K562 (cell line): ENCODE measurements around the gene CSMD2. TPM values are rescaled to one million over a fixed set of nuclear protein-coding genes. Genes with fewer than 3 reads are reported as not detected.

Source experiments
- ATAC-seq: fragments of 200-7000 bp; cut with Tn5 transposase; 3 replicates; pipeline ENCODE4 v1.9.1; 2020; ENCODE audit warnings: moderate library complexity
- BruUV-seq: library from RNA; stranded (reverse); fragments of 400-500 nt; replicated peaks from 2 replicates; lab custom pipeline; 2021; lab: Mats Ljungman, UMichigan
- CTCF ChIA-PET: fragments of 300-600 bp; formaldehyde crosslinking; extraction: SDS; loops from one replicate; lab custom pipeline; 2021; ENCODE audit warnings: low intra/inter-chr PET ratio; lab: Yijun Ruan, JAX
- POLR2A ChIA-PET: fragments of 300-600, 350-650 bp; sonication (Branson Sonifier 250); formaldehyde crosslinking; extraction: SDS; loops from one replicate; lab custom pipeline; 2021; ENCODE audit warnings: antibody characterized with exemption, inconsistent platforms; lab: Yijun Ruan, JAX
- DNase-seq, 4 experiments: peaks; one replicate each; pipeline versions ENCODE4 v3.0.0 to v3.0.0-alpha.2; 2011 to 2018; ENCODE audit warnings: low spot score in 3 of 4, mixed read lengths in 3 of 4; ENCODE audit errors: extremely low read depth in 1 of 4
- FAIRE-seq: peaks from 2 replicates; lab custom pipeline; 2011; peaks lifted over from hg19 to GRCh38; lab: Jason Lieb, UNC
- H2AFZ ChIP-seq: 2 replicates; pipeline ENCODE4 v1.6.0; 2011; ENCODE audit warnings: low read depth, low read length, control low read depth, inconsistent platforms
- H3K27ac ChIP-seq: fragments of 200-600 bp; 3 replicates; pipeline ENCODE4 v1.8.0; 2011; ENCODE audit warnings: low read depth, mild to moderate bottlenecking, control low read depth, inconsistent platforms, low read length, moderate library complexity, mixed read lengths; ENCODE audit errors: extremely low read depth
- H3K27me3 ChIP-seq, 2 experiments: fragments of 300-600 bp in 1 of 2; 2 replicates in 1 of 2; 3 replicates in 1 of 2; pipeline versions ENCODE4 v1.6.0 to v1.8.0; 2011; ENCODE audit warnings: inconsistent platforms in 2 of 2, low read length in 2 of 2, mild to moderate bottlenecking in 1 of 2, mixed read lengths in 1 of 2, moderate library complexity in 1 of 2; ENCODE audit not compliant: control insufficient read depth in 2 of 2, insufficient read depth in 2 of 2
- H3K36me3 ChIP-seq: fragments of 300-600 bp; 3 replicates; pipeline ENCODE4 v1.8.0; 2011; ENCODE audit warnings: mild to moderate bottlenecking, low read length, inconsistent platforms; ENCODE audit not compliant: control insufficient read depth, insufficient read depth
- H3K4me1 ChIP-seq, 2 experiments: fragments of 200-600 bp in 1 of 2; replicated peaks in 1 of 2; 2 replicates in 1 of 2; 3 replicates in 1 of 2; pipeline versions ENCODE4 v1.5.1 to v1.8.0; 2011; ENCODE audit warnings: inconsistent platforms in 2 of 2, low read length in 2 of 2, mild to moderate bottlenecking in 1 of 2, mixed read lengths in 1 of 2, moderate library complexity in 1 of 2; ENCODE audit not compliant: control insufficient read depth in 2 of 2, insufficient read depth in 2 of 2
- H3K4me2 ChIP-seq: 2 replicates; pipeline ENCODE4 v1.6.1; 2011; ENCODE audit warnings: low read length, control low read depth, inconsistent platforms, mixed read lengths; ENCODE audit not compliant: insufficient read depth
- H3K4me3 ChIP-seq: fragments of 200-600 bp; sonication (generic), shearing (Covaris generic); 2 replicates; pipeline ENCODE4 v1.5.1; 2016; ENCODE audit warnings: control low read depth, inconsistent platforms
- H3K79me2 ChIP-seq: fragments of 200-600 bp; 3 replicates; pipeline ENCODE4 v1.8.0; 2011; ENCODE audit warnings: low read length, inconsistent platforms; ENCODE audit not compliant: control insufficient read depth, insufficient read depth
- H3K9ac ChIP-seq, 2 experiments: 2 replicates each; pipeline versions ENCODE4 v1.6.0 to v1.6.1; 2011; ENCODE audit warnings: low read depth in 2 of 2, low read length in 2 of 2, control low read depth in 1 of 2, inconsistent platforms in 1 of 2, mild to moderate bottlenecking in 1 of 2, mixed read lengths in 1 of 2; ENCODE audit not compliant: insufficient read depth in 1 of 2
- H3K9me1 ChIP-seq: one replicate; pipeline ENCODE4 v1.6.0; 2011; ENCODE audit warnings: inconsistent platforms, mild to moderate bottlenecking, low read length, moderate library complexity; ENCODE audit not compliant: control insufficient read depth, insufficient read depth
- H3K9me3 ChIP-seq: replicated peaks from 2 replicates; pipeline ENCODE4 v1.5.1; 2011; ENCODE audit warnings: low read depth, low read length, inconsistent platforms; ENCODE audit not compliant: control insufficient read depth, insufficient read depth
- H4K20me1 ChIP-seq: replicated peaks from 2 replicates; pipeline ENCODE4 v1.6.1; 2011; ENCODE audit warnings: low read length, inconsistent platforms, mixed read lengths; ENCODE audit not compliant: control insufficient read depth, insufficient read depth
- CBFA2T3 ChIP-seq: fragments of 450-650 bp; IDR thresholded peaks from 2 replicates; pipeline ENCODE4 v1.6.1; 2017
- CBX8 ChIP-seq: fragments of 200-600 bp; sonication (generic); IDR thresholded peaks from 2 replicates; pipeline ENCODE4 v1.6.1; 2012; ENCODE audit warnings: borderline replicate concordance, mixed run types, low read depth, mild to moderate bottlenecking, moderate library complexity, mixed read lengths, low read length, control low read depth, inconsistent platforms; ENCODE audit not compliant: poor library complexity, severe bottlenecking; ENCODE audit errors: extremely low read depth
- MAFK ChIP-seq: IDR thresholded peaks from 2 replicates; pipeline ENCODE4 v1.6.1; 2011; ENCODE audit warnings: low read length, improper control_type of control experiment
- MAZ ChIP-seq, 2 experiments: fragments of 450-650 bp in 1 of 2; sonication (generic) in 1 of 2; formaldehyde crosslinking; IDR thresholded peaks in 1 of 2; conservative IDR thresholded peaks in 1 of 2; 2 replicates each; pipeline versions ENCODE4 v1.4.0 to v1.5.0; 2020; ENCODE audit warnings: mild to moderate bottlenecking in 1 of 2, missing genetic modification reagents in 1 of 2
- MEF2A ChIP-seq: IDR thresholded peaks from 2 replicates; pipeline ENCODE4 v1.6.1; 2011; ENCODE audit warnings: low read depth, mild to moderate bottlenecking, low read length, moderate library complexity; ENCODE audit not compliant: control insufficient read depth
- MEIS2 ChIP-seq: fragments of 450-650 bp; IDR thresholded peaks from 2 replicates; pipeline ENCODE4 v1.6.1; 2014; ENCODE audit warnings: mild to moderate bottlenecking; ENCODE audit not compliant: partially characterized antibody
- PCBP1 ChIP-seq: fragments of 200-400 bp; formaldehyde crosslinking; IDR thresholded peaks from 2 replicates; pipeline ENCODE4 v1.6.1; 2018; ENCODE audit warnings: mild to moderate bottlenecking, low read depth, low read length; ENCODE audit not compliant: poor library complexity, severe bottlenecking
- RB1 ChIP-seq: fragments of 450-650 bp; IDR thresholded peaks from 2 replicates; pipeline ENCODE4 v1.6.1; 2017; ENCODE audit warnings: low read depth, mild to moderate bottlenecking
- RFX5 ChIP-seq: IDR thresholded peaks from 2 replicates; pipeline ENCODE4 v1.6.1; 2011; ENCODE audit warnings: low read depth, mild to moderate bottlenecking, improper control_type of control experiment, low read length
- RUNX1 ChIP-seq: sonication (generic); IDR thresholded peaks from 2 replicates; pipeline ENCODE4 v1.6.1; 2016; ENCODE audit warnings: antibody characterized with exemption, low read depth
- SP1 ChIP-seq: sonication (generic); formaldehyde crosslinking; IDR thresholded peaks from 2 replicates; pipeline ENCODE4 v1.8.1; 2022; ENCODE audit warnings: mild to moderate bottlenecking, missing genetic modification reagents
- ZBTB49 ChIP-seq: sonication (generic); formaldehyde crosslinking; IDR thresholded peaks from 2 replicates; pipeline ENCODE4 v1.8.0; 2022; ENCODE audit warnings: missing genetic modification reagents, mild to moderate bottlenecking, borderline replicate concordance
- ZNF347 ChIP-seq: fragments of 450-650 bp; formaldehyde crosslinking; IDR thresholded peaks from 2 replicates; pipeline ENCODE4 v1.4.0; 2020; ENCODE audit warnings: low read depth, mild to moderate bottlenecking, moderate library complexity
- ZNF780A ChIP-seq: fragments of 250-450 bp; sonication (Bioruptor Pico); IDR thresholded peaks from 2 replicates; pipeline ENCODE4 v1.5.0; 2021; ENCODE audit warnings: mild to moderate bottlenecking
- WGBS: fragments of 100-300 bp; shearing (Covaris generic); methylation state at CpG from one replicate; pipeline ENCODE4 v1.1.6; 2016; ENCODE audit warnings: low coverage, mixed read lengths; ENCODE audit not compliant: insufficient coverage; ENCODE audit errors: missing lambda C conversion rate; 5-methylcytosine and 5-hydroxymethylcytosine counted together
- in situ Hi-C: fragments of 300-500 bp; cut with MboI; formaldehyde crosslinking; loops from 4 replicates; pipeline ENCODE4 v1.15.0; 2018; ENCODE audit warnings: inconsistent platforms, mixed read lengths
- intact Hi-C: fragments of 100-400 bp; cut with micrococcal nuclease; formaldehyde crosslinking; loops from 2 replicates; pipeline ENCODE4 v1.14.2; 2022
- polyA plus RNA-seq, 8 experiments: library from polyadenylated mRNA; depleted of rRNA in 4 of 8; stranded (reverse) in 5 of 8; unstranded in 3 of 8; fragments of >200 nt; fragmentation: Nextera tagmentation in 2 of 8; fragmentation: Illumina TruSeq in 1 of 8; extraction: Ambion mirVana in 2 of 8; extraction: Trizol in 1 of 8; gene quantifications; 2 replicates each; pipeline versions ENCODE4 v1.2.1 to v1.2.3, GENCODE V29; 2011 to 2014; ENCODE audit warnings: inconsistent platforms in 1 of 8, missing spikeins in 1 of 8
- total RNA-seq, 7 experiments: library from RNA; depleted of rRNA in 6 of 7; stranded (reverse); fragments of >200 nt in 6 of 7; fragmentation: Illumina TruSeq in 2 of 7; extraction: Trizol in 2 of 7; gene quantifications; 2 replicates each; pipeline versions ENCODE4 v1.2.1 to v1.2.3, GENCODE V29; 2011 to 2021; ENCODE audit warnings: low replicate concordance in 1 of 7
- TF ChIP-seq, protein P1 (sequence below): fragments of 450-650 bp; IDR thresholded peaks from 2 replicates; pipeline ENCODE4 v1.6.1; 2016; ENCODE audit warnings: mild to moderate bottlenecking

Gene CSMD2
- total and polyA plus RNA-seq, 9 of the 15 experiments (the other 6 are each of a cell fraction or from before 2014, with no cell fraction given), result not detected

- no peak for TF ChIP-seq ZBTB49
Observed at GRCh38 chr1:33897092-33897725, 267.8 kb downstream of the CSMD2 start (continued).

- no peaks in the 10 kb centered on the region for H3K9me3 ChIP-seq
- no peaks in the 10 kb centered on the region; a peak in 1 of 5 replicates for H3K4me1 ChIP-seq
- no peak for TF ChIP-seq RFX5
- TF ChIP-seq CBFA2T3, result no peak
- no peak for TF ChIP-seq RB1
- TF ChIP-seq MEIS2, result no peak
- no peak for TF ChIP-seq PCBP1
- TF ChIP-seq RUNX1, result no peak
- TF ChIP-seq MAFK, result no peak
- no peak for TF ChIP-seq CBX8
- no peak for TF ChIP-seq MAZ (CRISPR knock-in tag; conservative IDR thresholded peaks at IDR 0.05 in 1 of 2, IDR thresholded peaks at IDR 0.05 in 1 of 2)
- TF ChIP-seq, protein P1, sequence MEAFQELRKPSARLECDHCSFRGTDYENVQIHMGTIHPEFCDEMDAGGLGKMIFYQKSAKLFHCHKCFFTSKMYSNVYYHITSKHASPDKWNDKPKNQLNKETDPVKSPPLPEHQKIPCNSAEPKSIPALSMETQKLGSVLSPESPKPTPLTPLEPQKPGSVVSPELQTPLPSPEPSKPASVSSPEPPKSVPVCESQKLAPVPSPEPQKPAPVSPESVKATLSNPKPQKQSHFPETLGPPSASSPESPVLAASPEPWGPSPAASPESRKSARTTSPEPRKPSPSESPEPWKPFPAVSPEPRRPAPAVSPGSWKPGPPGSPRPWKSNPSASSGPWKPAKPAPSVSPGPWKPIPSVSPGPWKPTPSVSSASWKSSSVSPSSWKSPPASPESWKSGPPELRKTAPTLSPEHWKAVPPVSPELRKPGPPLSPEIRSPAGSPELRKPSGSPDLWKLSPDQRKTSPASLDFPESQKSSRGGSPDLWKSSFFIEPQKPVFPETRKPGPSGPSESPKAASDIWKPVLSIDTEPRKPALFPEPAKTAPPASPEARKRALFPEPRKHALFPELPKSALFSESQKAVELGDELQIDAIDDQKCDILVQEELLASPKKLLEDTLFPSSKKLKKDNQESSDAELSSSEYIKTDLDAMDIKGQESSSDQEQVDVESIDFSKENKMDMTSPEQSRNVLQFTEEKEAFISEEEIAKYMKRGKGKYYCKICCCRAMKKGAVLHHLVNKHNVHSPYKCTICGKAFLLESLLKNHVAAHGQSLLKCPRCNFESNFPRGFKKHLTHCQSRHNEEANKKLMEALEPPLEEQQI, result no peak
- no peak for TF ChIP-seq SP1 (CRISPR knock-in tag)
- TF ChIP-seq ZNF347 (CRISPR knock-in tag), result no peak
- no peak for TF ChIP-seq MEF2A
- no peak for TF ChIP-seq ZNF780A (CRISPR knock-in tag)
- no TSS peak for BruUV-seq
- no peaks in the 10 kb centered on the region for H3K36me3 ChIP-seq
- H2AFZ ChIP-seq, result no peak overlapping the region
- no peak overlapping the region for H3K9ac ChIP-seq
- 4% methylated on average over 2 of the region's 2 CpGs for whole genome bisulfite sequencing
- H3K27me3 ChIP-seq, result peaks cover 0 to 4% of the 10 kb centered on the region in 2 experiments; a peak in 1 of 5 replicates
- ATAC-seq, result no peak
- no peak for FAIRE-seq
- no peak for DNase-seq
- H3K27ac ChIP-seq, result no peak overlapping the region
- POLR2A ChIA-PET, result interaction anchor here (1.4 kb wide), 1 partner anchor 9 kb away, joined by 3 read pairs; no protein-coding TSS in a partner anchor
- no peaks in the 10 kb centered on the region for H4K20me1 ChIP-seq
- intact Hi-C loops, result no loop called here
- in situ Hi-C loops, result no loop called here
- H3K9me1 ChIP-seq, result no peaks in the 10 kb centered on the region
- H3K4me3 ChIP-seq, result no peak overlapping the region
- no peaks in the 10 kb centered on the region for H3K79me2 ChIP-seq
- CTCF ChIA-PET, result no interaction called here
- H3K4me2 ChIP-seq, result no peak overlapping the region
Observed at GRCh38 chr1:33895976-33896375, 269.1 kb downstream of the CSMD2 start.
